ENCODE results near the gene C19orf73.
A peak's percentile ranks its signal among the peaks of the same experiment; 100 is the strongest.

The C19orf73 gene, protein sequence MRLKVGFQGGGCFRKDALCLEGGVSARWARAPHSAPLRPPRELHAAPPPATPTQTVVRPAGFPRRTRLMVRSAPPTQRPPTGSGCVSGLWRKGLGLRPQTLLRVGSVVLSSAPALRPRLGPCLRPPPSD

GRCh38 chr19:49118565-49119410 is at the start of gene C19orf73:
C19orf73 (minus strand) TSS chr19:49119143; CDS start chr19:49119022, 121 bp downstream.
- peak within 1 kb of the TSS; percentile 66 for H3K4me3 ChIP-seq (ENCODE audit: low read depth, low read length)
- no peak for TF ChIP-seq CTCF (IDR thresholded peaks at IDR 0.05; ENCODE audit: low read depth, low read length)

DNA sequence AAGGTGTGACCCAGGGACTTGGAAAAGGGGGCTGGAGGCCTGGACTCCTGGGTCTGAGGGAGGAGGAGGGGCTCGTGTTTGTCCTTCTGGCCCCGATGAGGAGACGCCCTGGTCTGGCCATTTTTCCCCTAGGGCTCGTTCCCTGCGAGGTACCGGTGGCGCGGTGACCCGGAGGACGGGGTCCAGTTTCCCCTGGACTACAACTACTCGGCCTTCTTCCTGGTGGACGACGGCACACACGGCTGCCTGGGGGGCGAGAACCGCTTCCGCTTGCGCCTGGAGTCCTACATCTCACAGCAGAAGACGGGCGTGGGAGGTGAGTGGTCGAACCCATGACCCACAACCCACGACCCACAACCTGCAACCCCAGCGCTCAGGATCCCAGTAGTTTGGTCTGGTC is 49.5 kb upstream of the C19orf73 start:
- no peak overlapping the region for H3K4me3 ChIP-seq (ENCODE audit: low read depth, low read length)
- no peak for TF ChIP-seq CTCF (IDR thresholded peaks at IDR 0.05; ENCODE audit: low read depth, low read length)

GRCh38 chr19:49167857-49168409 is 49.0 kb upstream of the C19orf73 start:
- no peak overlapping the region for H3K4me3 ChIP-seq (ENCODE audit: low read depth, low read length)
- no peak for TF ChIP-seq CTCF (IDR thresholded peaks at IDR 0.05; ENCODE audit: low read depth, low read length)

DNA sequence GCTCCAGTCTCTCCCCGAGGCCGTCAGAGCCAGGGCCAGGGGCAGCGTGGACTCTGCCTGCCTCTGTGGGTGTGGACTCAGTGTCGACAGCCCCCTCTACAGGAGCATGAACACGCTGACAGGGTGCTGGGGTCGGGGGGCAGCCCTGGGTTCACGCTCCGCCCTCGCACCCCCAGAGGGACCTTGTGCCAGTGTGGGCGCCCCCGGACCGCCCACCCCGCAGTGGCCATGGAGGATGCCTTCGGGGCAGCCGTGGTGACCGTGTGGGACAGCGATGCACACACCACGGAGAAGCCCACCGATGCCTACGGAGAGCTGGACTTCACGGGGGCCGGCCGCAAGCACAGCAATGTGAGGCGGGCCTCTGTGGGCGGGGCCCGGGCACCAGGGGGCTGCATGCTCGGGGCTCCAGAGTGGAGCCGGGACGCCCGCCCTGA is 46.9 kb upstream of the C19orf73 start:
- no peak for TF ChIP-seq CTCF (IDR thresholded peaks at IDR 0.05; ENCODE audit: low read depth, low read length)
- no peak overlapping the region for H3K4me3 ChIP-seq (ENCODE audit: low read depth, low read length)

GRCh38 chr19:49165111-49165750 is 46.3 kb upstream of the C19orf73 start:
- no peak for TF ChIP-seq CTCF (IDR thresholded peaks at IDR 0.05; ENCODE audit: low read depth, low read length)
- H3K4me3 ChIP-seq (ENCODE audit: low read depth, low read length): no peak overlapping the region

- TF ChIP-seq CTCF (IDR thresholded peaks at IDR 0.05; ENCODE audit: low read depth, low read length): no peak
- H3K4me3 ChIP-seq (ENCODE audit: low read depth, low read length): no peak overlapping the region
Observed at GRCh38 chr19:49161987-49162386, 43.0 kb upstream of the C19orf73 start.

Measured in WI38 (cell line).